Measurements from ENCODE around the gene PCBD2.
"Not testable (repeated sequence)": the region's sequence is repeated elsewhere in the genome, so short reads cannot be mapped to it uniquely, and the experiment has no call there.

GRCh38 chr5:134990183-134990582, 85.3 kb downstream of the PCBD2 start:
- TF ChIP-seq, protein P1, sequence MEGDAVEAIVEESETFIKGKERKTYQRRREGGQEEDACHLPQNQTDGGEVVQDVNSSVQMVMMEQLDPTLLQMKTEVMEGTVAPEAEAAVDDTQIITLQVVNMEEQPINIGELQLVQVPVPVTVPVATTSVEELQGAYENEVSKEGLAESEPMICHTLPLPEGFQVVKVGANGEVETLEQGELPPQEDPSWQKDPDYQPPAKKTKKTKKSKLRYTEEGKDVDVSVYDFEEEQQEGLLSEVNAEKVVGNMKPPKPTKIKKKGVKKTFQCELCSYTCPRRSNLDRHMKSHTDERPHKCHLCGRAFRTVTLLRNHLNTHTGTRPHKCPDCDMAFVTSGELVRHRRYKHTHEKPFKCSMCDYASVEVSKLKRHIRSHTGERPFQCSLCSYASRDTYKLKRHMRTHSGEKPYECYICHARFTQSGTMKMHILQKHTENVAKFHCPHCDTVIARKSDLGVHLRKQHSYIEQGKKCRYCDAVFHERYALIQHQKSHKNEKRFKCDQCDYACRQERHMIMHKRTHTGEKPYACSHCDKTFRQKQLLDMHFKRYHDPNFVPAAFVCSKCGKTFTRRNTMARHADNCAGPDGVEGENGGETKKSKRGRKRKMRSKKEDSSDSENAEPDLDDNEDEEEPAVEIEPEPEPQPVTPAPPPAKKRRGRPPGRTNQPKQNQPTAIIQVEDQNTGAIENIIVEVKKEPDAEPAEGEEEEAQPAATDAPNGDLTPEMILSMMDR (IDR thresholded peaks at IDR 0.05 in 2 of 3, conservative IDR thresholded peaks at IDR 0.05 in 1 of 3; ENCODE audit: borderline replicate concordance in 1 of 3, insufficient read depth in 1 of 3, low read depth in 2 of 3, low read length in 2 of 3): not testable (repeated sequence)
- not testable (repeated sequence) for TF ChIP-seq EGR1 (IDR thresholded peaks at IDR 0.05; ENCODE audit: low read depth); YY1 (IDR thresholded peaks at IDR 0.05; ENCODE audit: extremely low read depth, insufficient replicate concordance, low read depth, low read length); POLR2A (IDR thresholded peaks at IDR 0.05; ENCODE audit: borderline replicate concordance, extremely low read depth, insufficient read depth, insufficient read length); EZH2 (IDR thresholded peaks at IDR 0.05); SIN3A (IDR thresholded peaks at IDR 0.05; ENCODE audit: low read depth); CEBPB (IDR thresholded peaks at IDR 0.05; ENCODE audit: low read depth); POLR2AphosphoS5 (IDR thresholded peaks at IDR 0.05; ENCODE audit: low read depth, low read length); MAX (IDR thresholded peaks at IDR 0.05); REST (IDR thresholded peaks at IDR 0.05; ENCODE audit: low read depth); ZBTB33 (IDR thresholded peaks at IDR 0.05; ENCODE audit: extremely low read depth, insufficient replicate concordance, low read length)

All from HCT116 (cell line).